GM21786 (cell line): Measurements from ENCODE around the gene ATP13A2.
"Not testable (repeated sequence)": the region's sequence is repeated elsewhere in the genome, so short reads cannot be mapped to it uniquely, and the experiment has no call there.

Source experiments
- ATAC-seq: cut with Tn5 transposase; IDR thresholded peaks from one replicate; pipeline ENCODE4 v1.9.1; 2021; ENCODE audit not compliant: unreplicated experiment

Gene ATP13A2

GRCh38 chr1:16965486-16966067, 46.2 kb downstream of the ATP13A2 start:
- ATAC-seq, result no peak

- not testable (repeated sequence) for ATAC-seq
Measured at GRCh38 chr1:16964169-16964568, 47.6 kb downstream of the ATP13A2 start.

- ATAC-seq, result no peak
Measured at GRCh38 chr1:16961297-16962133, 50.2 kb downstream of the ATP13A2 start.

GRCh38 chr1:16960560-16961296, 51.0 kb downstream of the ATP13A2 start:
- no peak for ATAC-seq

- no peak for ATAC-seq
Measured at GRCh38 chr1:16958475-16958874, 53.3 kb downstream of the ATP13A2 start.

- no peak for ATAC-seq
Measured at GRCh38 chr1:16957731-16958130, 54.0 kb downstream of the ATP13A2 start.

GRCh38 chr1:16956775-16957174, 55.0 kb downstream of the ATP13A2 start:
- no peak for ATAC-seq

GRCh38 chr1:16955186-16955585, 56.5 kb downstream of the ATP13A2 start:
- ATAC-seq, result no peak

GRCh38 chr1:16954579-16954978, 57.1 kb downstream of the ATP13A2 start:
- no peak for ATAC-seq

- ATAC-seq, result not testable (repeated sequence)
Measured at GRCh38 chr1:16952376-16952775, 59.4 kb downstream of the ATP13A2 start.

GRCh38 chr1:16949026-16949425, 62.7 kb downstream of the ATP13A2 start:
- not testable (repeated sequence) for ATAC-seq

- not testable (repeated sequence) for ATAC-seq
Measured at GRCh38 chr1:16948282-16948891, 63.3 kb downstream of the ATP13A2 start.

- no peak for ATAC-seq
Measured at GRCh38 chr1:16946646-16947045, 65.1 kb downstream of the ATP13A2 start.

- ATAC-seq, result not testable (repeated sequence)
Measured at GRCh38 chr1:16946185-16946584, 65.5 kb downstream of the ATP13A2 start.

- ATAC-seq, result not testable (repeated sequence)
Measured at GRCh38 chr1:16945512-16945911, 66.2 kb downstream of the ATP13A2 start.

GRCh38 chr1:16944038-16944437, 67.7 kb downstream of the ATP13A2 start:
- ATAC-seq, result no peak

GRCh38 chr1:16939386-16940180, 72.1 kb downstream of the ATP13A2 start:
- ATAC-seq, result not testable (repeated sequence)

GRCh38 chr1:16938351-16939321, 73.1 kb downstream of the ATP13A2 start:
- no peak for ATAC-seq

- not testable (repeated sequence) for ATAC-seq
Measured at GRCh38 chr1:16936580-16936979, 75.1 kb downstream of the ATP13A2 start.
